HCT116 (cell line): Measurements from ENCODE around the gene DRICH1.

Experiments
- EZH2 ChIP-seq: fragments of 200-600 bp; sonication (generic); IDR thresholded peaks from 2 replicates; pipeline ENCODE4 v1.6.1; 2017; ENCODE audit warnings: antibody characterized with exemption, mixed run types
- POLR2A ChIP-seq: IDR thresholded peaks from 2 replicates; pipeline ENCODE4 v1.7.0; 2011; ENCODE audit warnings: borderline replicate concordance; ENCODE audit not compliant: insufficient read depth, insufficient read length; ENCODE audit errors: extremely low read depth
- SIN3A ChIP-seq: IDR thresholded peaks from 2 replicates; pipeline ENCODE4 v1.6.1; 2012; ENCODE audit warnings: low read depth
- SRF ChIP-seq: IDR thresholded peaks from 2 replicates; pipeline ENCODE4 v1.6.1; 2012; ENCODE audit warnings: low read depth
- TF ChIP-seq, protein P1 (sequence below), 3 experiments: fragments of 200-600 bp in 1 of 3; sonication (generic) in 1 of 3; IDR thresholded peaks in 2 of 3; conservative IDR thresholded peaks in 1 of 3; 2 replicates each; pipeline ENCODE4 v1.5.1; 2012 to 2017; ENCODE audit warnings: low read depth in 2 of 3, low read length in 2 of 3, antibody characterized with exemption in 1 of 3, borderline replicate concordance in 1 of 3, control low read depth in 1 of 3, mild to moderate bottlenecking in 1 of 3, mixed read lengths in 1 of 3, mixed run types in 1 of 3, moderate library complexity in 1 of 3; ENCODE audit not compliant: insufficient read depth in 1 of 3
- TF ChIP-seq, protein P2 (sequence below): IDR thresholded peaks from 2 replicates; pipeline ENCODE4 v1.6.1; 2011; ENCODE audit warnings: mild to moderate bottlenecking, low read length, moderate library complexity; ENCODE audit not compliant: insufficient replicate concordance; ENCODE audit errors: extremely low read depth
- TF ChIP-seq, protein P3 (sequence below): IDR thresholded peaks from 2 replicates; pipeline ENCODE4 v1.6.1; 2012; ENCODE audit warnings: low read depth

- TF ChIP-seq, protein P1, sequence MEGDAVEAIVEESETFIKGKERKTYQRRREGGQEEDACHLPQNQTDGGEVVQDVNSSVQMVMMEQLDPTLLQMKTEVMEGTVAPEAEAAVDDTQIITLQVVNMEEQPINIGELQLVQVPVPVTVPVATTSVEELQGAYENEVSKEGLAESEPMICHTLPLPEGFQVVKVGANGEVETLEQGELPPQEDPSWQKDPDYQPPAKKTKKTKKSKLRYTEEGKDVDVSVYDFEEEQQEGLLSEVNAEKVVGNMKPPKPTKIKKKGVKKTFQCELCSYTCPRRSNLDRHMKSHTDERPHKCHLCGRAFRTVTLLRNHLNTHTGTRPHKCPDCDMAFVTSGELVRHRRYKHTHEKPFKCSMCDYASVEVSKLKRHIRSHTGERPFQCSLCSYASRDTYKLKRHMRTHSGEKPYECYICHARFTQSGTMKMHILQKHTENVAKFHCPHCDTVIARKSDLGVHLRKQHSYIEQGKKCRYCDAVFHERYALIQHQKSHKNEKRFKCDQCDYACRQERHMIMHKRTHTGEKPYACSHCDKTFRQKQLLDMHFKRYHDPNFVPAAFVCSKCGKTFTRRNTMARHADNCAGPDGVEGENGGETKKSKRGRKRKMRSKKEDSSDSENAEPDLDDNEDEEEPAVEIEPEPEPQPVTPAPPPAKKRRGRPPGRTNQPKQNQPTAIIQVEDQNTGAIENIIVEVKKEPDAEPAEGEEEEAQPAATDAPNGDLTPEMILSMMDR (IDR thresholded peaks at IDR 0.05 in 2 of 3, conservative IDR thresholded peaks at IDR 0.05 in 1 of 3; ENCODE audit: borderline replicate concordance in 1 of 3, insufficient read depth in 1 of 3, low read depth in 2 of 3, low read length in 2 of 3), result no peak
- TF ChIP-seq, protein P2, sequence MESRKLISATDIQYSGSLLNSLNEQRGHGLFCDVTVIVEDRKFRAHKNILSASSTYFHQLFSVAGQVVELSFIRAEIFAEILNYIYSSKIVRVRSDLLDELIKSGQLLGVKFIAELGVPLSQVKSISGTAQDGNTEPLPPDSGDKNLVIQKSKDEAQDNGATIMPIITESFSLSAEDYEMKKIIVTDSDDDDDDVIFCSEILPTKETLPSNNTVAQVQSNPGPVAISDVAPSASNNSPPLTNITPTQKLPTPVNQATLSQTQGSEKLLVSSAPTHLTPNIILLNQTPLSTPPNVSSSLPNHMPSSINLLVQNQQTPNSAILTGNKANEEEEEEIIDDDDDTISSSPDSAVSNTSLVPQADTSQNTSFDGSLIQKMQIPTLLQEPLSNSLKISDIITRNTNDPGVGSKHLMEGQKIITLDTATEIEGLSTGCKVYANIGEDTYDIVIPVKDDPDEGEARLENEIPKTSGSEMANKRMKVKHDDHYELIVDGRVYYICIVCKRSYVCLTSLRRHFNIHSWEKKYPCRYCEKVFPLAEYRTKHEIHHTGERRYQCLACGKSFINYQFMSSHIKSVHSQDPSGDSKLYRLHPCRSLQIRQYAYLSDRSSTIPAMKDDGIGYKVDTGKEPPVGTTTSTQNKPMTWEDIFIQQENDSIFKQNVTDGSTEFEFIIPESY, result no peak
- TF ChIP-seq POLR2A, result no peak
- TF ChIP-seq SRF, result no peak
- TF ChIP-seq, protein P3, sequence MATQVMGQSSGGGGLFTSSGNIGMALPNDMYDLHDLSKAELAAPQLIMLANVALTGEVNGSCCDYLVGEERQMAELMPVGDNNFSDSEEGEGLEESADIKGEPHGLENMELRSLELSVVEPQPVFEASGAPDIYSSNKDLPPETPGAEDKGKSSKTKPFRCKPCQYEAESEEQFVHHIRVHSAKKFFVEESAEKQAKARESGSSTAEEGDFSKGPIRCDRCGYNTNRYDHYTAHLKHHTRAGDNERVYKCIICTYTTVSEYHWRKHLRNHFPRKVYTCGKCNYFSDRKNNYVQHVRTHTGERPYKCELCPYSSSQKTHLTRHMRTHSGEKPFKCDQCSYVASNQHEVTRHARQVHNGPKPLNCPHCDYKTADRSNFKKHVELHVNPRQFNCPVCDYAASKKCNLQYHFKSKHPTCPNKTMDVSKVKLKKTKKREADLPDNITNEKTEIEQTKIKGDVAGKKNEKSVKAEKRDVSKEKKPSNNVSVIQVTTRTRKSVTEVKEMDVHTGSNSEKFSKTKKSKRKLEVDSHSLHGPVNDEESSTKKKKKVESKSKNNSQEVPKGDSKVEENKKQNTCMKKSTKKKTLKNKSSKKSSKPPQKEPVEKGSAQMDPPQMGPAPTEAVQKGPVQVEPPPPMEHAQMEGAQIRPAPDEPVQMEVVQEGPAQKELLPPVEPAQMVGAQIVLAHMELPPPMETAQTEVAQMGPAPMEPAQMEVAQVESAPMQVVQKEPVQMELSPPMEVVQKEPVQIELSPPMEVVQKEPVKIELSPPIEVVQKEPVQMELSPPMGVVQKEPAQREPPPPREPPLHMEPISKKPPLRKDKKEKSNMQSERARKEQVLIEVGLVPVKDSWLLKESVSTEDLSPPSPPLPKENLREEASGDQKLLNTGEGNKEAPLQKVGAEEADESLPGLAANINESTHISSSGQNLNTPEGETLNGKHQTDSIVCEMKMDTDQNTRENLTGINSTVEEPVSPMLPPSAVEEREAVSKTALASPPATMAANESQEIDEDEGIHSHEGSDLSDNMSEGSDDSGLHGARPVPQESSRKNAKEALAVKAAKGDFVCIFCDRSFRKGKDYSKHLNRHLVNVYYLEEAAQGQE, result no peak
- TF ChIP-seq SIN3A, result no peak
- no peak for TF ChIP-seq EZH2
Measured at GRCh38 chr22:23591846-23592245, 40.3 kb downstream of the DRICH1 start.
